HepG2 (cell line): ENCODE measurements around the gene AUTS2. TPM values are rescaled to one million over a fixed set of nuclear protein-coding genes. Genes with fewer than 3 reads are reported as not detected.

ENCODE experiments used
- CHCHD3 ChIP-seq: sonication (generic); formaldehyde crosslinking; IDR thresholded peaks from 2 replicates; pipeline ENCODE4 v1.8.0; 2022; ENCODE audit warnings: mild to moderate bottlenecking, missing genetic modification reagents, moderate library complexity
- FOXA3 ChIP-seq: IDR thresholded peaks from 2 replicates; pipeline ENCODE4 v1.6.1; 2016; ENCODE audit warnings: missing genetic modification reagents, missing compliant biosample characterization
- MZF1 ChIP-seq: sonication (generic); formaldehyde crosslinking; IDR thresholded peaks from 2 replicates; pipeline ENCODE4 v1.8.1; 2023; ENCODE audit warnings: mild to moderate bottlenecking, missing genetic modification reagents, borderline replicate concordance
- ZSCAN30 ChIP-seq: sonication (generic); formaldehyde crosslinking; IDR thresholded peaks from 2 replicates; pipeline ENCODE4 v1.5.0; 2020; ENCODE audit warnings: mild to moderate bottlenecking, missing genetic modification reagents
- polyA plus RNA-seq, 8 experiments: library from polyadenylated mRNA; depleted of rRNA in 3 of 8; stranded (reverse) in 7 of 8; unstranded in 1 of 8; fragments of >200 nt; fragmentation: Illumina TruSeq in 4 of 8; extraction: Trizol in 4 of 8; gene quantifications; 2 replicates each; pipeline versions ENCODE4 v1.2.1 to v1.2.3, GENCODE V29; 2011 to 2016; ENCODE audit warnings: low read depth in 4 of 8, missing spikeins in 1 of 8, mixed read lengths in 1 of 8; ENCODE audit not compliant: insufficient read depth in 1 of 8
- total RNA-seq, 5 experiments: library from RNA; depleted of rRNA; stranded (reverse); fragments of >200 nt; fragmentation: Illumina TruSeq; extraction: Trizol; gene quantifications; 2 replicates each; pipeline ENCODE4 v1.2.3, GENCODE V29; 2016; ENCODE audit warnings: low read depth in 1 of 5
- TF ChIP-seq, protein P1 (sequence below), 2 experiments: sonication (generic) in 1 of 2; formaldehyde crosslinking in 1 of 2; IDR thresholded peaks; 2 replicates each; pipeline versions ENCODE4 v1.4.0 to v1.6.1; 2016 to 2020; ENCODE audit warnings: borderline replicate concordance in 1 of 2, low read depth in 1 of 2, mild to moderate bottlenecking in 1 of 2, missing genetic modification reagents in 1 of 2
- TF ChIP-seq, protein P2 (sequence below): sonication (generic); formaldehyde crosslinking; IDR thresholded peaks from 2 replicates; pipeline ENCODE4 v1.5.0; 2020; ENCODE audit warnings: mild to moderate bottlenecking, missing genetic modification reagents, borderline replicate concordance

Gene AUTS2
- total and polyA plus RNA-seq, 2 of the 13 experiments (the other 11 are each of a cell fraction or from before 2014, with no cell fraction given) = 0.38 TPM; not detected in 1

DNA sequence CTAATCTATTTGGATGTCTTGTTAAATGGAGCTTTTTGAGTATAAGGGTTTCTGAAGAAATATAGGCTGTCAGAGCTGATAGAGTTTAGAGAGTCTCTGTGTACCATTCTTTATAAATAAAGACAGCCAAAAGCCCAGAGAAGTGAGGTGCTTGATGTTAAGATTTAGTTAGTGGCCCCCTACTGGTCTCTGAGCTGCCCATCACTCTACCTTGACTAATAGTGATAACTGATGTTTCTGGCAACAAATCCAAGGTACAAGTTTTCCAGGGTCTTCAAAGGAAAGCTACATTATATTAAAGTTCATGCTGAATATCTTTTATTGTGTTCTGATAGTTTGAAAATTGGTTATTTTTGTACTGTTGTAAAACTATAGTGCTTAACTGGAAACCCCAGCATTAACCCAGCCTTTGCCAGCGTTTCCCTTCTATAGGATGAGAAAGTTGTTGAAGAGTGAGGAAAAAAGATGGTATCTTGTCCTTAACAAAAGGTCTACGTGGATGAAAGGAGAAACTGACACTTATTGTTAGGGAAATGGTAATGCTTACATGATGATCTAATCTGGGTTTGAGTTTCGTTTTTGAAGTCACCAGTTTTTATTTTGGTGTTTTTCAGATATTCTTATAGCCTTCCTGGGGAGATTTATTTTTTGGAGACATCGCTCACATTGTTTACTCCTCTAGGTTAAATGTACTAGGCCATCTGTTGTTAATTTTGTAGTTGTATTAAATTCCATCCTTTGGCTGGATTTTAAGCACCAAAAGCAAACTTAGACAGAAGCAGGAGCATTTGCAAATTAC lies 79.0 kb downstream of the AUTS2 start (continued):
- TF ChIP-seq, protein P1, sequence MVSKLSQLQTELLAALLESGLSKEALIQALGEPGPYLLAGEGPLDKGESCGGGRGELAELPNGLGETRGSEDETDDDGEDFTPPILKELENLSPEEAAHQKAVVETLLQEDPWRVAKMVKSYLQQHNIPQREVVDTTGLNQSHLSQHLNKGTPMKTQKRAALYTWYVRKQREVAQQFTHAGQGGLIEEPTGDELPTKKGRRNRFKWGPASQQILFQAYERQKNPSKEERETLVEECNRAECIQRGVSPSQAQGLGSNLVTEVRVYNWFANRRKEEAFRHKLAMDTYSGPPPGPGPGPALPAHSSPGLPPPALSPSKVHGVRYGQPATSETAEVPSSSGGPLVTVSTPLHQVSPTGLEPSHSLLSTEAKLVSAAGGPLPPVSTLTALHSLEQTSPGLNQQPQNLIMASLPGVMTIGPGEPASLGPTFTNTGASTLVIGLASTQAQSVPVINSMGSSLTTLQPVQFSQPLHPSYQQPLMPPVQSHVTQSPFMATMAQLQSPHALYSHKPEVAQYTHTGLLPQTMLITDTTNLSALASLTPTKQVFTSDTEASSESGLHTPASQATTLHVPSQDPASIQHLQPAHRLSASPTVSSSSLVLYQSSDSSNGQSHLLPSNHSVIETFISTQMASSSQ (IDR thresholded peaks at IDR 0.05; ENCODE audit: low read depth) = no peak
- TF ChIP-seq, protein P1 (CRISPR knock-in tag; IDR thresholded peaks at IDR 0.05; ENCODE audit: borderline replicate concordance) = no peak
- no peak for TF ChIP-seq MZF1 (CRISPR knock-in tag)
- TF ChIP-seq CHCHD3 (CRISPR knock-in tag) = no peak
- TF ChIP-seq, protein P2, sequence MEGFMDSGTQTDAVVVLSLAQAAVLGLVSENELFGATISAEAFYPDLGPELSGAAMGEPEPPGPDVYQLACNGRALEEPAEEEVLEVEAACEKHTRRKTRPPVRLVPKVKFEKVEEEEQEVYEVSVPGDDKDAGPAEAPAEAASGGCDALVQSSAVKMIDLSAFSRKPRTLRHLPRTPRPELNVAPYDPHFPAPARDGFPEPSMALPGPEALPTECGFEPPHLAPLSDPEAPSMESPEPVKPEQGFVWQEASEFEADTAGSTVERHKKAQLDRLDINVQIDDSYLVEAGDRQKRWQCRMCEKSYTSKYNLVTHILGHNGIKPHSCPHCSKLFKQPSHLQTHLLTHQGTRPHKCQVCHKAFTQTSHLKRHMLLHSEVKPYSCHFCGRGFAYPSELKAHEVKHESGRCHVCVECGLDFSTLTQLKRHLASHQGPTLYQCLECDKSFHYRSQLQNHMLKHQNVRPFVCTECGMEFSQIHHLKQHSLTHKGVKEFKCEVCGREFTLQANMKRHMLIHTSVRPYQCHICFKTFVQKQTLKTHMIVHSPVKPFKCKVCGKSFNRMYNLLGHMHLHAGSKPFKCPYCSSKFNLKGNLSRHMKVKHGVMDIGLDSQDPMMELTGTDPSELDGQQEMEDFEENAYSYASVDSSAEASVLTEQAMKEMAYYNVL (CRISPR knock-in tag) = no peak
- no peak for TF ChIP-seq FOXA3
- TF ChIP-seq ZSCAN30 (CRISPR knock-in tag) = no peak
